ENCODE measurements around the gene ACBD4. TPM values are rescaled to one million over a fixed set of nuclear protein-coding genes. Genes with fewer than 3 reads are reported as not detected.

Gene ACBD4
- total RNA-seq, 1 donor from 2014 or later = 9.4 TPM

DNA sequence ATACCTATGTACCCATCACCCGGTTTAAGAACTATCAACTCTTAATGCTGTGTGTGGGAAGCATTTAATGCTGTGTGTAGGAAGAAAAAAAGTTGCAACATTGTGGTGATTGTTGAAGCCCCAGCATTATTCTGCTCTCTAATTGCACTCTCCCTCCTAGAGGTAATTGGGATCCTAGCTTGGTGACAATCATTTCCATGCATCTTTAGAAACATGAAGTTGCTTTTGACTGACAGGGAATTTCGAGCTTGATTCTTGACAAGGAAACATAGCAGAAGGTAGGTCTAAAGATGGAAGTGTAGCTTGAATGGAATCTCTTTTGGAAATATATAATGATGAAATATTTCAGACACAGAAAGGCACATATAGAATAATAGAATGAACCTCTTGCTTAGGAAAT is 53.5 kb downstream of the ACBD4 start:
- TF ChIP-seq, protein P1, sequence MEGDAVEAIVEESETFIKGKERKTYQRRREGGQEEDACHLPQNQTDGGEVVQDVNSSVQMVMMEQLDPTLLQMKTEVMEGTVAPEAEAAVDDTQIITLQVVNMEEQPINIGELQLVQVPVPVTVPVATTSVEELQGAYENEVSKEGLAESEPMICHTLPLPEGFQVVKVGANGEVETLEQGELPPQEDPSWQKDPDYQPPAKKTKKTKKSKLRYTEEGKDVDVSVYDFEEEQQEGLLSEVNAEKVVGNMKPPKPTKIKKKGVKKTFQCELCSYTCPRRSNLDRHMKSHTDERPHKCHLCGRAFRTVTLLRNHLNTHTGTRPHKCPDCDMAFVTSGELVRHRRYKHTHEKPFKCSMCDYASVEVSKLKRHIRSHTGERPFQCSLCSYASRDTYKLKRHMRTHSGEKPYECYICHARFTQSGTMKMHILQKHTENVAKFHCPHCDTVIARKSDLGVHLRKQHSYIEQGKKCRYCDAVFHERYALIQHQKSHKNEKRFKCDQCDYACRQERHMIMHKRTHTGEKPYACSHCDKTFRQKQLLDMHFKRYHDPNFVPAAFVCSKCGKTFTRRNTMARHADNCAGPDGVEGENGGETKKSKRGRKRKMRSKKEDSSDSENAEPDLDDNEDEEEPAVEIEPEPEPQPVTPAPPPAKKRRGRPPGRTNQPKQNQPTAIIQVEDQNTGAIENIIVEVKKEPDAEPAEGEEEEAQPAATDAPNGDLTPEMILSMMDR (IDR thresholded peaks at IDR 0.05; ENCODE audit: unreplicated experiment) = no peak
- Mint-ChIP-seq H3K27me3 (ENCODE audit: unreplicated experiment) (no peaks in the 10 kb centered on the region), H3K4me1 (ENCODE audit: unreplicated experiment) (peaks cover 3% of the 10 kb centered on the region), H3K4me3 (ENCODE audit: unreplicated experiment) (no peak overlapping the region), H3K9me3 (ENCODE audit: unreplicated experiment) (no peaks in the 10 kb centered on the region), H3K36me3 (ENCODE audit: low read depth, unreplicated experiment) (no peaks in the 10 kb centered on the region), H3K27ac (ENCODE audit: unreplicated experiment) (no peak overlapping the region)
- no peak for DNase-seq (ENCODE audit: low spot score)

DNA sequence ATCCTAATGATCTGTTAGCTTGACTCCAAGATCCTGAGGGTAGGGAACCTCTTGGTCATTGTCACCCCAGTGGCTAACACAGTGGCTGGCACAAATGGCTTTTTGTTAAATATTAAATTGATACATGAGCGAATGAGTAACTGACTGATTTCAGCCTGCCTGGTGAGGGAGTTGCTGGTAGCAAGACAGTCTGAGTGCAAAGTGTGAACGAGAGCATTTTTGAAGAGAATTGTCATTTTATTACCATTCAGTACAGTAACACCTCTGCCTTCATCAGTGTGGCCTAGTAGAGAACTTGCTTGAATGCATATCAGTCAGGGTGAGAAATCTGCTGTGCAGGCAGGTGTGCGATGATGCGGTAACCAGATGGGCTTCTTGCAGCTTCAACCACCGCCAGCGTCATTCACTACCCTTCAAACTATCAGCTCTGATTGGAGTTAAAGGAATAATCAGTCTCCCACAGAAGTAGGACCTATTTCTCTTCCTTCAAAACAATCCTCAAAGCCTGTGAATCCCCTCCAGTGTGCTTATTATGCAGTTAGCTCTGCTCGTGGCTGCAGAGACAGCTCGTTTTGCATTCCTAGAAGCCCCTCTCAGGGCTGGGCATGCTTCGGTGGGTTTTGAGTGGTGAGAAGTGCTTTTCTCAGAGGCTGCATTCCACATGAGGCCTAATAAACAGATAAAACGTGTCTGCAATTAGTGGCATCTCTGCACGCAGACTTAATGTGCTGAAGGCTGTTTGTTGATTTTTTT is 55.2 kb downstream of the ACBD4 start:
- Mint-ChIP-seq H3K9me3 (ENCODE audit: unreplicated experiment) (no peaks in the 10 kb centered on the region), H3K4me3 (ENCODE audit: unreplicated experiment) (no peak overlapping the region), H3K27ac (ENCODE audit: unreplicated experiment) (no peak overlapping the region), H3K27me3 (ENCODE audit: unreplicated experiment) (no peaks in the 10 kb centered on the region), H3K36me3 (ENCODE audit: low read depth, unreplicated experiment) (no peaks in the 10 kb centered on the region), H3K4me1 (ENCODE audit: unreplicated experiment) (peaks cover 3% of the 10 kb centered on the region)
- no peak for DNase-seq (ENCODE audit: low spot score)
- TF ChIP-seq, protein P1 (IDR thresholded peaks at IDR 0.05; ENCODE audit: unreplicated experiment) = no peak

Small RNA genes lying within 50 kb of the gene (microRNA-seq; reads per million reads assigned to microRNA genes)
- not detected for gene MIR6784 (ENCODE audit: unreplicated experiment)

Other genes starting within 250 kb of the ACBD4 start
- 154 TPM for gene EFTUD2, start 236.2 kb upstream of the ACBD4 start, total RNA-seq (ENCODE audit: unreplicated experiment)
- gene GFAP, start 220.2 kb upstream of the ACBD4 start, total RNA-seq (ENCODE audit: unreplicated experiment) = not detected
- gene KIF18B, start 187.9 kb upstream of the ACBD4 start, total RNA-seq (ENCODE audit: unreplicated experiment) = 7.1 TPM
- gene C1QL1, start 167.4 kb upstream of the ACBD4 start, total RNA-seq (ENCODE audit: unreplicated experiment) = not detected
- gene DCAKD, start 84.1 kb upstream of the ACBD4 start, total RNA-seq (ENCODE audit: unreplicated experiment) = 29.2 TPM
- 85.8 TPM for gene NMT1, start 74.4 kb upstream of the ACBD4 start, total RNA-seq (ENCODE audit: unreplicated experiment)
- gene PLCD3, start 3.2 kb upstream of the ACBD4 start, total RNA-seq (ENCODE audit: unreplicated experiment) = 9.7 TPM
- gene HEXIM1, start 12.8 kb downstream of the ACBD4 start, total RNA-seq (ENCODE audit: unreplicated experiment) = 22.6 TPM
- gene HEXIM2, start 26.2 kb downstream of the ACBD4 start, total RNA-seq (ENCODE audit: unreplicated experiment) = 13.0 TPM
- 103 TPM for gene FMNL1, start 86.2 kb downstream of the ACBD4 start, total RNA-seq (ENCODE audit: unreplicated experiment)
- gene SPATA32, start 126.4 kb downstream of the ACBD4 start, total RNA-seq (ENCODE audit: unreplicated experiment) = not detected
- 5.2 TPM for gene MAP3K14, start 181.3 kb downstream of the ACBD4 start, total RNA-seq (ENCODE audit: unreplicated experiment)

All from endothelial cell (in vitro differentiated cells).